Measurements from ENCODE around the gene DDX42. TPM values are rescaled to one million over a fixed set of nuclear protein-coding genes. Genes with fewer than 3 reads are reported as not detected.
A peak's percentile ranks its signal among the peaks of the same experiment; 100 is the strongest.

Gene DDX42
- total and polyA plus RNA-seq, 2 of the 13 experiments (the other 11 are each of a cell fraction or from before 2014, with no cell fraction given), result 87.2 to 92.9 TPM

DNA sequence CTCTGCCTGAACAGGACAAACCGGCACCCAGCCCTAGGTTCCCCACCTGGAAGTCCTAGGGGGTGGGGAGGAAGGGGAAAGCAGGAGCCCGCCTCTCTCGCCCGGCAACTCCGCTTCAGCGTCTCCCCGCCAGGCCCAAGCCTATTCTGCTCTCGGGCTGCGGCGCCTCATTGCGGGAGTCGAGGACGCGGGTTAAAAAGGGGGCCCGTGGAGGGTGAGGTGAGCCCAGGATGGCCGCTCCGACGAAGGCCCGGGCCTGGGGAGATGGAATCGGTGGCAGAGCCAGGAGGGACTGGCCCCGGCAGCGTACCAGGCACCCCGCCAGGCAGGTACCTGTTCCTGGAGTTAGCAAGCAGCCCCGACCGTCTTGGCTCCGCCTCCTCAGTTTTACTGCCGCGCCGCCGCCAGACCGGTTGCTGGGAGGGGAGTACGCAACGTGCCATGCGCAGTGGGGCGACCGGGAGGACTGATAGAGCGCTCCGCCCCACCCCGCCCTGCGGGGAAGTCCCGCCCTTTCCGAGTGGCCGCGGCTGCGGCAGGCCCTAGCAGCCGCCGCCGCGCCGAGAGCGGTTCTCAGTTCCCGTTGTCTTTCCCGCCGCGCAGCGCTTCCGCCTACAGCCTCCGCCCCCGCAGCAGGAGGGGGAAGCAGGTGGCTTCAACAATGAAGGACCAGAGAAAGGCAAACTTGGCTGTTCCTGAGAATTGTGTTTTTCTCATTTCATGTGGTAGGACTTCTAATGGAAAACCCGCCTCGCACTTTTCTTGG lies 32.4 kb upstream of the DDX42 start, which contains the start of gene STRADA (continued):
- TF ChIP-seq, protein P1, sequence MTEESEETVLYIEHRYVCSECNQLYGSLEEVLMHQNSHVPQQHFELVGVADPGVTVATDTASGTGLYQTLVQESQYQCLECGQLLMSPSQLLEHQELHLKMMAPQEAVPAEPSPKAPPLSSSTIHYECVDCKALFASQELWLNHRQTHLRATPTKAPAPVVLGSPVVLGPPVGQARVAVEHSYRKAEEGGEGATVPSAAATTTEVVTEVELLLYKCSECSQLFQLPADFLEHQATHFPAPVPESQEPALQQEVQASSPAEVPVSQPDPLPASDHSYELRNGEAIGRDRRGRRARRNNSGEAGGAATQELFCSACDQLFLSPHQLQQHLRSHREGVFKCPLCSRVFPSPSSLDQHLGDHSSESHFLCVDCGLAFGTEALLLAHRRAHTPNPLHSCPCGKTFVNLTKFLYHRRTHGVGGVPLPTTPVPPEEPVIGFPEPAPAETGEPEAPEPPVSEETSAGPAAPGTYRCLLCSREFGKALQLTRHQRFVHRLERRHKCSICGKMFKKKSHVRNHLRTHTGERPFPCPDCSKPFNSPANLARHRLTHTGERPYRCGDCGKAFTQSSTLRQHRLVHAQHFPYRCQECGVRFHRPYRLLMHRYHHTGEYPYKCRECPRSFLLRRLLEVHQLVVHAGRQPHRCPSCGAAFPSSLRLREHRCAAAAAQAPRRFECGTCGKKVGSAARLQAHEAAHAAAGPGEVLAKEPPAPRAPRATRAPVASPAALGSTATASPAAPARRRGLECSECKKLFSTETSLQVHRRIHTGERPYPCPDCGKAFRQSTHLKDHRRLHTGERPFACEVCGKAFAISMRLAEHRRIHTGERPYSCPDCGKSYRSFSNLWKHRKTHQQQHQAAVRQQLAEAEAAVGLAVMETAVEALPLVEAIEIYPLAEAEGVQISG (CRISPR knock-in tag; IDR thresholded peaks at IDR 0.05), result peak; percentile 76
- TF ChIP-seq CAMTA2 (CRISPR knock-in tag; IDR thresholded peaks at IDR 0.05; ENCODE audit: borderline replicate concordance) (peak; percentile 62; the same call in 1 of the 2 replicates), DPF2 (CRISPR knock-in tag; IDR thresholded peaks at IDR 0.05; ENCODE audit: borderline replicate concordance, low read depth) (no peak), PRMT3 (CRISPR knock-in tag; IDR thresholded peaks at IDR 0.05; ENCODE audit: borderline replicate concordance, low read depth) (no peak; the same call in 1 of the 2 replicates), IRX3 (CRISPR knock-in tag; IDR thresholded peaks at IDR 0.05; ENCODE audit: borderline replicate concordance, low read depth) (peak; percentile 92; the same call in 1 of the 2 replicates), PHF20 (CRISPR knock-in tag; IDR thresholded peaks at IDR 0.05) (peak; percentile 82), HES4 (CRISPR knock-in tag; IDR thresholded peaks at IDR 0.05; ENCODE audit: borderline replicate concordance) (peak; percentile 90), ZNF430 (CRISPR knock-in tag; IDR thresholded peaks at IDR 0.05) (peak; percentile 90; the same call in 1 of the 2 replicates), KLF11 (CRISPR knock-in tag; IDR thresholded peaks at IDR 0.05) (0 out of 2 replicates have a peak, but pooled peaks have one; percentile 54), CBX5 (CRISPR knock-in tag; IDR thresholded peaks at IDR 0.05; ENCODE audit: borderline replicate concordance) (peak; percentile 64; the same call in 1 of the 2 replicates), ZFP90 (CRISPR knock-in tag; IDR thresholded peaks at IDR 0.05; ENCODE audit: borderline replicate concordance) (peak; percentile 81; the same call in 1 of the 2 replicates)
- TF ChIP-seq, protein P2, sequence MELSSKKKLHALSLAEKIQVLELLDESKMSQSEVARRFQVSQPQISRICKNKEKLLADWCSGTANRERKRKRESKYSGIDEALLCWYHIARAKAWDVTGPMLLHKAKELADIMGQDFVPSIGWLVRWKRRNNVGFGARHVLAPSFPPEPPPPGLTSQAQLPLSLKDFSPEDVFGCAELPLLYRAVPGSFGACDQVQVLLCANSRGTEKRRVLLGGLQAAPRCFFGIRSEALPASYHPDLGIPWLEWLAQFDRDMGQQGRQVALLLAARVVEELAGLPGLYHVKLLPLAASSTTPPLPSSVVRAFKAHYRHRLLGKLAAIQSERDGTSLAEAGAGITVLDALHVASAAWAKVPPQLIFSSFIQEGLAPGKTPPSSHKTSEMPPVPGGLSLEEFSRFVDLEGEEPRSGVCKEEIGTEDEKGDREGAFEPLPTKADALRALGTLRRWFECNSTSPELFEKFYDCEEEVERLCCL (CRISPR knock-in tag; IDR thresholded peaks at IDR 0.05; ENCODE audit: borderline replicate concordance), result peak; percentile 38; the same call in 1 of the 2 replicates
- TF ChIP-seq, protein P3, sequence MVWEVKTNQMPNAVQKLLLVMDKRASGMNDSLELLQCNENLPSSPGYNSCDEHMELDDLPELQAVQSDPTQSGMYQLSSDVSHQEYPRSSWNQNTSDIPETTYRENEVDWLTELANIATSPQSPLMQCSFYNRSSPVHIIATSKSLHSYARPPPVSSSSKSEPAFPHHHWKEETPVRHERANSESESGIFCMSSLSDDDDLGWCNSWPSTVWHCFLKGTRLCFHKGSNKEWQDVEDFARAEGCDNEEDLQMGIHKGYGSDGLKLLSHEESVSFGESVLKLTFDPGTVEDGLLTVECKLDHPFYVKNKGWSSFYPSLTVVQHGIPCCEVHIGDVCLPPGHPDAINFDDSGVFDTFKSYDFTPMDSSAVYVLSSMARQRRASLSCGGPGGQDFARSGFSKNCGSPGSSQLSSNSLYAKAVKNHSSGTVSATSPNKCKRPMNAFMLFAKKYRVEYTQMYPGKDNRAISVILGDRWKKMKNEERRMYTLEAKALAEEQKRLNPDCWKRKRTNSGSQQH (CRISPR knock-in tag; IDR thresholded peaks at IDR 0.05; ENCODE audit: low read depth), result 0 out of 2 replicates have a peak, but pooled peaks have one; percentile 69
- TF ChIP-seq, protein P4, sequence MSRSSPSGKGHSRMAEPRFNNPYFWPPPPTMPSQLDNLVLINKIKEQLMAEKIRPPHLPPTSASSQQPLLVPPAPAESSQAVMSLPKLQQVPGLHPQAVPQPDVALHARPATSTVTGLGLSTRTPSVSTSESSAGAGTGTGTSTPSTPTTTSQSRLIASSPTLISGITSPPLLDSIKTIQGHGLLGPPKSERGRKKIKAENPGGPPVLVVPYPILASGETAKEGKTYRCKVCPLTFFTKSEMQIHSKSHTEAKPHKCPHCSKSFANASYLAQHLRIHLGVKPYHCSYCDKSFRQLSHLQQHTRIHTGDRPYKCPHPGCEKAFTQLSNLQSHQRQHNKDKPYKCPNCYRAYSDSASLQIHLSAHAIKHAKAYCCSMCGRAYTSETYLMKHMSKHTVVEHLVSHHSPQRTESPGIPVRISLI (CRISPR knock-in tag; IDR thresholded peaks at IDR 0.05; ENCODE audit: borderline replicate concordance), result peak; percentile 63; the same call in 1 of the 2 replicates
- TF ChIP-seq, protein P5, sequence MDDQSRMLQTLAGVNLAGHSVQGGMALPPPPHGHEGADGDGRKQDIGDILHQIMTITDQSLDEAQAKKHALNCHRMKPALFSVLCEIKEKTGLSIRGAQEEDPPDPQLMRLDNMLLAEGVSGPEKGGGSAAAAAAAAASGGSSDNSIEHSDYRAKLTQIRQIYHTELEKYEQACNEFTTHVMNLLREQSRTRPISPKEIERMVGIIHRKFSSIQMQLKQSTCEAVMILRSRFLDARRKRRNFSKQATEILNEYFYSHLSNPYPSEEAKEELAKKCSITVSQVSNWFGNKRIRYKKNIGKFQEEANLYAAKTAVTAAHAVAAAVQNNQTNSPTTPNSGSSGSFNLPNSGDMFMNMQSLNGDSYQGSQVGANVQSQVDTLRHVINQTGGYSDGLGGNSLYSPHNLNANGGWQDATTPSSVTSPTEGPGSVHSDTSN (CRISPR knock-in tag; IDR thresholded peaks at IDR 0.05; ENCODE audit: borderline replicate concordance), result peak; percentile 26; the same call in 1 of the 2 replicates
